Measurements from ENCODE around the gene CDK10. TPM values are rescaled to one million over a fixed set of nuclear protein-coding genes. Genes with fewer than 3 reads are reported as not detected.

Gene CDK10
- total RNA-seq, 1 experiment from 2014 or later = 106 TPM

- H3K9me3 Mint-ChIP-seq (ENCODE audit: low read depth, unreplicated experiment) = no peaks in the 10 kb centered on the region
- BruUV-seq (replicated peaks) = no TSS peak
- CTCF ChIA-PET = interaction anchor here (1.3 to 1.4 kb wide), 2 partner anchors 9 to 15 kb away, joined by 3 to 5 read pairs; partner anchors contain the start of gene SPATA2L
Measured at GRCh38 chr16:89709716-89710432, 23.4 kb downstream of the CDK10 start.

GRCh38 chr16:89710709-89711564 is 24.4 kb downstream of the CDK10 start:
- H3K27me3 Mint-ChIP-seq (ENCODE audit: unreplicated experiment) = no peaks in the 10 kb centered on the region
- no peak for DNase-seq
- H3K4me3 Mint-ChIP-seq (ENCODE audit: low read depth, unreplicated experiment) = no peak overlapping the region
- peaks cover 66% of the 10 kb centered on the region for H3K36me3 Mint-ChIP-seq (ENCODE audit: insufficient read depth, unreplicated experiment)
- no peak for TF ChIP-seq CTCF (IDR thresholded peaks at IDR 0.05; ENCODE audit: unreplicated experiment)
- intact Hi-C loops (cut with micrococcal nuclease; ENCODE audit: unreplicated experiment) = no loop called here
- BruUV-seq (replicated peaks) = no TSS peak
- CTCF ChIA-PET = interaction anchor here (0.6 to 1.3 kb wide), 2 partner anchors 16 to 152 kb away, joined by 3 read pairs; no protein-coding TSS in a partner anchor
- no peaks in the 10 kb centered on the region for H3K4me1 Mint-ChIP-seq (ENCODE audit: low read depth, unreplicated experiment)
- no peak overlapping the region for H3K27ac Mint-ChIP-seq (ENCODE audit: unreplicated experiment)
- H3K9me3 Mint-ChIP-seq (ENCODE audit: low read depth, unreplicated experiment) = no peaks in the 10 kb centered on the region

More at GRCh38 chr16:89709716-89710432, 23.4 kb downstream of the CDK10 start:
- Mint-ChIP-seq H3K27ac (ENCODE audit: unreplicated experiment) (no peak overlapping the region), H3K4me1 (ENCODE audit: low read depth, unreplicated experiment) (no peaks in the 10 kb centered on the region), H3K4me3 (ENCODE audit: low read depth, unreplicated experiment) (no peak overlapping the region), H3K36me3 (ENCODE audit: insufficient read depth, unreplicated experiment) (peaks cover 66% of the 10 kb centered on the region), H3K27me3 (ENCODE audit: unreplicated experiment) (no peaks in the 10 kb centered on the region)
- intact Hi-C loops (cut with micrococcal nuclease; ENCODE audit: unreplicated experiment) = no loop called here
- DNase-seq = no peak
- TF ChIP-seq CTCF (IDR thresholded peaks at IDR 0.05; ENCODE audit: unreplicated experiment) = no peak

- no peaks in the 10 kb centered on the region for H3K9me3 Mint-ChIP-seq (ENCODE audit: low read depth, unreplicated experiment)
- peak; percentile 75 for DNase-seq
- peaks cover 69% of the 10 kb centered on the region for H3K36me3 Mint-ChIP-seq (ENCODE audit: insufficient read depth, unreplicated experiment)
- CTCF ChIA-PET = interaction anchor here (0.5 to 0.6 kb wide), 2 partner anchors 90 to 152 kb away, joined by 3 to 4 read pairs; no protein-coding TSS in a partner anchor
- intact Hi-C loops (cut with micrococcal nuclease; ENCODE audit: unreplicated experiment) = no loop called here
- BruUV-seq (replicated peaks) = TSS peak; percentile 49
- H3K4me1 Mint-ChIP-seq (ENCODE audit: low read depth, unreplicated experiment) = no peaks in the 10 kb centered on the region
- H3K27me3 Mint-ChIP-seq (ENCODE audit: unreplicated experiment) = no peaks in the 10 kb centered on the region
- H3K27ac Mint-ChIP-seq (ENCODE audit: unreplicated experiment) = peak overlapping the region; percentile 54
- TF ChIP-seq CTCF (IDR thresholded peaks at IDR 0.05; ENCODE audit: unreplicated experiment) = no peak
- H3K4me3 Mint-ChIP-seq (ENCODE audit: low read depth, unreplicated experiment) = peak overlapping the region; percentile 76
Measured at GRCh38 chr16:89711601-89712273, 25.2 kb downstream of the CDK10 start.

GRCh38 chr16:89712274-89712781 is 25.8 kb downstream of the CDK10 start:
- no peak for TF ChIP-seq CTCF (IDR thresholded peaks at IDR 0.05; ENCODE audit: unreplicated experiment)
- Mint-ChIP-seq H3K4me1 (ENCODE audit: low read depth, unreplicated experiment) (peaks cover 3% of the 10 kb centered on the region), H3K36me3 (ENCODE audit: insufficient read depth, unreplicated experiment) (peaks cover 75% of the 10 kb centered on the region), H3K27ac (ENCODE audit: unreplicated experiment) (peak overlapping the region; percentile 54), H3K9me3 (ENCODE audit: low read depth, unreplicated experiment) (no peaks in the 10 kb centered on the region), H3K27me3 (ENCODE audit: unreplicated experiment) (no peaks in the 10 kb centered on the region), H3K4me3 (ENCODE audit: low read depth, unreplicated experiment) (peak overlapping the region; percentile 76)
- CTCF ChIA-PET = interaction anchor here (0.5 kb wide), 1 partner anchor 89 kb away, joined by 4 read pairs; no protein-coding TSS in a partner anchor
- no peak for DNase-seq
- no TSS peak for BruUV-seq (replicated peaks)
- intact Hi-C loops (cut with micrococcal nuclease; ENCODE audit: unreplicated experiment) = no loop called here

Measured in Calu3 (cell line).